Spleen (tissue), 11 donors: ENCODE data around the gene PPP1R14B. TPM values are rescaled to one million over a fixed set of nuclear protein-coding genes. Genes with fewer than 3 reads are reported as not detected.

ENCODE experiments used
- DNase-seq: peaks from one replicate; pipeline ENCODE4 v3.0.0-alpha.2; 2020
- H3K27ac ChIP-seq, 8 donors: fragments of 200-600 bp; sonication (generic) in 7 of 8; 1 replicate in 4 of 8; 2 replicates in 4 of 8; pipeline versions ENCODE4 v1.5.0 to v1.8.0; 2016 to 2021; ENCODE audit warnings: inconsistent platforms in 4 of 8, mild to moderate bottlenecking in 4 of 8, moderate library complexity in 1 of 8
- H3K27me3 ChIP-seq, 7 donors: fragments of 200-600 bp; sonication (generic) in 6 of 7; replicated peaks in 1 of 7; 1 replicate in 4 of 7; 2 replicates in 3 of 7; pipeline versions ENCODE4 v1.5.0 to v1.8.0; 2016 to 2021; ENCODE audit warnings: inconsistent platforms in 3 of 7, mild to moderate bottlenecking in 1 of 7
- H3K36me3 ChIP-seq, 6 donors: fragments of 200-600 bp; sonication (generic) in 5 of 6; 1 replicate in 4 of 6; 2 replicates in 2 of 6; pipeline versions ENCODE4 v1.5.0 to v1.8.0; 2016 to 2021; ENCODE audit warnings: inconsistent platforms in 2 of 6
- H3K4me1 ChIP-seq, 6 donors: fragments of 200-600 bp; sonication (generic) in 5 of 6; 1 replicate in 3 of 6; 2 replicates in 3 of 6; pipeline versions ENCODE4 v1.5.0 to v1.8.0; 2016 to 2021; ENCODE audit warnings: inconsistent platforms in 3 of 6
- H3K4me3 ChIP-seq, 8 donors: fragments of 200-600 bp; sonication (generic) in 7 of 8; 1 replicate in 4 of 8; 2 replicates in 4 of 8; pipeline versions ENCODE4 v1.5.0 to v1.8.0; 2016 to 2021; ENCODE audit warnings: inconsistent platforms in 4 of 8, mild to moderate bottlenecking in 4 of 8, moderate library complexity in 2 of 8
- H3K9me3 ChIP-seq, 8 donors: fragments of 200-600 bp; sonication (generic) in 7 of 8; 1 replicate in 4 of 8; 2 replicates in 4 of 8; pipeline versions ENCODE4 v1.5.0 to v1.8.0; 2016 to 2021; ENCODE audit warnings: inconsistent platforms in 4 of 8
- POLR2A ChIP-seq, 3 donors: fragments of 450-650 bp; IDR thresholded peaks; one replicate each; pipeline ENCODE4 v1.5.1; 2017; ENCODE audit warnings: antibody characterized with exemption in 3 of 3, mild to moderate bottlenecking in 1 of 3
- POLR2AphosphoS5 ChIP-seq, 3 donors: sonication (generic); formaldehyde crosslinking; IDR thresholded peaks; one replicate each; pipeline ENCODE4 v1.5.1; 2017; ENCODE audit warnings: antibody characterized with exemption in 3 of 3
- WGBS, 5 donors: extraction: QIAGEN DNeasy Blood & Tissue Kit in 3 of 5; methylation state at CpG; one replicate each; pipeline versions ENCODE4 v1.1.5 to v1.1.7; 2013 to 2018; 5-methylcytosine and 5-hydroxymethylcytosine counted together
- intact Hi-C: fragments of 100-400 bp; cut with DNase I; formaldehyde crosslinking; loops from one replicate; pipeline ENCODE4 v1.15.0; 2023; ENCODE audit warnings: low total_unique reads
- polyA plus RNA-seq, 3 donors: library from polyadenylated mRNA; stranded (reverse); fragments of 200-250 nt; gene quantifications; one replicate each; pipeline ENCODE4 v1.2.1, GENCODE V29; 2013
- total RNA-seq, 7 donors: library from RNA; depleted of rRNA in 3 of 7; stranded (reverse); fragments of >200 nt in 3 of 7; fragmentation: NEBNext Ultra II Directional in 4 of 7; extraction: Animal tissue kit (Norgen Biotek cat#: 25700) in 4 of 7; gene quantifications; one replicate each; pipeline versions ENCODE4 v1.1.0 to v1.2.1, GENCODE V29; 2016 to 2021
- TF ChIP-seq, protein P1 (sequence below), 11 experiments: fragments of 200-600 bp in 7 of 11; fragments of 450-650 bp in 4 of 11; sonication (generic) in 4 of 11; IDR thresholded peaks in 8 of 11; conservative IDR thresholded peaks in 3 of 11; 1 replicate in 7 of 11; 2 replicates in 4 of 11; pipeline versions ENCODE4 v1.4.0 to v1.8.0; 2016 to 2021; ENCODE audit warnings: antibody characterized with exemption in 11 of 11, inconsistent platforms in 4 of 11, mild to moderate bottlenecking in 1 of 11
- donor health status: healthy with polysubstance abuse.
- donor health status: DM: no; HTN: no; CAD: no; lungs with moderate emphysema.
- donor health status: DM: no; HTN: no; CAD: no.
- donor health status: Bipolar disorder and iron deficiency.
- donor health status: healthy.
- donor health status: DM: no; HTN: no; CAD: no.
- donor health status: DM: yes; HTN: yes; CAD: no.

The PPP1R14B gene
- total and polyA plus RNA-seq, 10 donors: 47.6 to 190 (median 83.6) TPM

DNA sequence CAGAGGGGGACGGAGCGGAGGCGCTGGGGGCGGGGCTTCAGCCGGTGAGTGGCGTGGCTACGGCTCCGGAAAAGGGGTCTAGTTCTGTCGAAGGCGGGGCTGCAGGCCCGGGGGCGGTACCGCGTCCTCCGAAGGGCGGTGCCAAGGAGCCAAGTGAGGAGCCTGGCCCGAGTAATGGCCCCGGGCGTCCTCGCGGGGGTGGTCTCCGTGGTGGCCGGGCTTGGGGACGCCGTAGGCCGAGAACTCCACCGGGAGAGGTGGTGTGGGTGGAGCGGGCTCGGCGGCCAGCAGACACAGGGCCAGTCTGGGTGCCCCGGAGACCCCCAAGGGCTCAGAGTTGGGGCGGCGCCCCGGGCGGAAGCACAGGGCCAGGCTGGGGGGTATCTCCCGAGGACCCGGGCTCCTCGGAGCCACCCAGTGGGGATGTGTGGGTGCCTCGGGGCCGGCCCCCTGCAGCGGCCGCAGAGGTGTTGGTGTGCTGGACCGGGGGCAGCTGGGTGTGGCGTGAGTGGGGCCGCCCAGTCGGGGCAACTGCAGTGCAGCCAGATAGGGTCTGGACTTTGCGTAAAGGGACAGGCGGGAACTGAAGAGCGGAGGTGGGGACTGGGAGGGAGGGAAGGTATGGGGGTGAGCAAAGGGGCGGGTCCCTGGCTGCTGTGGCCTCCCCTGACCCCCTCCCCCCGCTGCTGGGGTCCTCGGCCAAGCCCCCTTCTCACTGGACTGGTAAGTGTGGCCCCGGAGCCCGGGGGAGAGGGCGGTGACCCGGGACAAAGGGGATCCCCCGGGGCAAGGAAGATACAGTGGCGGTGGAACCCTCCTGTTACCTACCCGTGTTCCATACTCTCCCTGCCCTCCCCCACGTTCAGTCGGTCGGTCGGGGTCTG, 5.0 kb downstream of the PPP1R14B start:
- peaks cover 0 to 48% (median 28%) of the 10 kb centered on the region in 6 donors for H3K36me3 ChIP-seq
- H3K4me1 ChIP-seq: peaks cover 23 to 88% (median 65%) of the 10 kb centered on the region in 6 donors
- peak overlapping the region; percentile 71 to 99 (median 86) for H3K4me3 ChIP-seq
- DNase-seq: no peak
- H3K9me3 ChIP-seq: no peaks in the 10 kb centered on the region
- peak overlapping the region; percentile 86 to 100 (median 98) for H3K27ac ChIP-seq
- TF ChIP-seq, protein P1, sequence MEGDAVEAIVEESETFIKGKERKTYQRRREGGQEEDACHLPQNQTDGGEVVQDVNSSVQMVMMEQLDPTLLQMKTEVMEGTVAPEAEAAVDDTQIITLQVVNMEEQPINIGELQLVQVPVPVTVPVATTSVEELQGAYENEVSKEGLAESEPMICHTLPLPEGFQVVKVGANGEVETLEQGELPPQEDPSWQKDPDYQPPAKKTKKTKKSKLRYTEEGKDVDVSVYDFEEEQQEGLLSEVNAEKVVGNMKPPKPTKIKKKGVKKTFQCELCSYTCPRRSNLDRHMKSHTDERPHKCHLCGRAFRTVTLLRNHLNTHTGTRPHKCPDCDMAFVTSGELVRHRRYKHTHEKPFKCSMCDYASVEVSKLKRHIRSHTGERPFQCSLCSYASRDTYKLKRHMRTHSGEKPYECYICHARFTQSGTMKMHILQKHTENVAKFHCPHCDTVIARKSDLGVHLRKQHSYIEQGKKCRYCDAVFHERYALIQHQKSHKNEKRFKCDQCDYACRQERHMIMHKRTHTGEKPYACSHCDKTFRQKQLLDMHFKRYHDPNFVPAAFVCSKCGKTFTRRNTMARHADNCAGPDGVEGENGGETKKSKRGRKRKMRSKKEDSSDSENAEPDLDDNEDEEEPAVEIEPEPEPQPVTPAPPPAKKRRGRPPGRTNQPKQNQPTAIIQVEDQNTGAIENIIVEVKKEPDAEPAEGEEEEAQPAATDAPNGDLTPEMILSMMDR (IDR thresholded peaks at IDR 0.05 in 8 of 11, conservative IDR thresholded peaks at IDR 0.05 in 3 of 11): peak in 2 of 11 experiments; percentile 11 to 36
- TF ChIP-seq POLR2AphosphoS5 (IDR thresholded peaks at IDR 0.05) (peak; percentile 56 to 74 (median 71)), POLR2A (IDR thresholded peaks at IDR 0.05) (no peak)
- 0 to 1% (median 1%) methylated on average over 28 to 63 of the region's 63 CpGs for WGBS, 5 donors
- no peaks in the 10 kb centered on the region for H3K27me3 ChIP-seq
- intact Hi-C loops: no loop called here

DNA sequence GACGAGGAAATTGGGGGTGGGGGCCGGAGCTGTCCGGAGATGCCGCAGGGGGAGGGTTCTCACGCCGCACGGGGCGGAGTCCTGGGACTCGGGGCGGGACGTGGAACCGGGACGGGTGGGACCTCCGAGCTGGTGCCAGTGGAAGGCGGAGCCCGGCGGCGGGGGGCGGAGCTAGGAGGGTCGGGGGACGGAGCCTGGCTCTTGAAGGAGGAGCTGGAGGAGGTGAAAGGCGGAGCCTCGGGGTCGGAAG, 5.6 kb downstream of the PPP1R14B start:
- intact Hi-C loops: no loop called here
- peaks cover 0 to 51% (median 28%) of the 10 kb centered on the region in 6 donors for H3K36me3 ChIP-seq
- TF ChIP-seq, protein P1 (IDR thresholded peaks at IDR 0.05 in 8 of 11, conservative IDR thresholded peaks at IDR 0.05 in 3 of 11): peak in 2 of 11 experiments; percentile 9 to 39
- no peak for TF ChIP-seq POLR2A (IDR thresholded peaks at IDR 0.05)
- peak overlapping the region; percentile 71 to 99 (median 86) for H3K4me3 ChIP-seq
- peak overlapping the region; percentile 86 to 100 (median 98) for H3K27ac ChIP-seq
- 0 to 2% (median 1%) methylated on average over 23 to 24 of the region's 24 CpGs for WGBS, 5 donors
- H3K9me3 ChIP-seq: no peaks in the 10 kb centered on the region
- peak; percentile 100 for DNase-seq
- no peaks in the 10 kb centered on the region for H3K27me3 ChIP-seq
- peaks cover 23 to 90% (median 66%) of the 10 kb centered on the region in 6 donors for H3K4me1 ChIP-seq

DNA sequence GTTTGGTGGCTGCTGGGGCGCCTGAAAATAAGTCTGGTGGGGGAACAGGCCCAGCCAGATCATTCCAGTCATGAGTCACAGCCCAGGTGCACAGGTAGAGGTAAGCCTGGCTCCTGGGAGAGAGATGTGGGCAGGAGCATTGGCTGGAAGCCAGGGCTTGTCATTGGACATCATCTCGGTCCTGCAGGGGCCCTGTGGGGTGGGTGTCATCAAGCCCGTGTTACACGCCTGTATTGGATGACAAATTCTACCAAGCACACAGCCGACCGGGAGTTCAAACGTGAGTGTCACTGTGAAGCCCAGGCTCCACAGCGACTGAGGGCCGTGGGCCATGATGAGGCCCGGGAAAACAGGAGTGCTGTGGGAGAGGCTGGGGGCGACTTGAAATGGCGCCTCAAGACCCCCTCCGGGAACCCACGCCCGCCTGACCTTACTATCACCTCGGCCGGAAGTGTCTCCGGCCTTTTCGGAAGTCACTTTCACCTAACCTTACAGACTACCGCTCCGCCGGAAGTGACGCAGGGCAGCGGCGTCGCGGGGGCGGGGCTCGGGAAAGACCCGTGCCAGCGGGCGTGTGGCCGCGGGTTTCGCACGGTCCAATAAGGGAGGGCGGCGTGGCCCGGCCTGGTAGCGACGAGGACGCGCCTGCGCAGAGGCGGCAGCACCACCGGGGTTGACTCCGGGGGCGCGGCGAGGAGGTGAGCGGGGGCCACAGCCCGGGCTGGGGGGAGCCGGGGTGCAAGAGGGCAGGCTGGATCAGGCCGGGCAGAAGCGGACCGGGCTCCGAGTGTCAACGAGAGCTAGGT, 6.1 kb downstream of the PPP1R14B start, which contains the start of gene FKBP2:
TSS of gene FKBP2 (plus strand) at position 661 of the 806 bp plus-strand sequence. CDS start 1,293 bp downstream, outside the sequence.
- TF ChIP-seq POLR2AphosphoS5 (IDR thresholded peaks at IDR 0.05): peak; percentile 97 to 99 (median 99)
- TF ChIP-seq, protein P1 (IDR thresholded peaks at IDR 0.05 in 8 of 11, conservative IDR thresholded peaks at IDR 0.05 in 3 of 11): no peak
- peak in 2 of 3 donors; percentile 26 to 39 for TF ChIP-seq POLR2A (IDR thresholded peaks at IDR 0.05)
- peaks cover 0 to 56% (median 28%) of the 10 kb centered on the region in 6 donors for H3K36me3 ChIP-seq
- H3K4me1 ChIP-seq: peaks cover 23 to 90% (median 67%) of the 10 kb centered on the region in 6 donors
- H3K27ac ChIP-seq: peak within 1 kb of the TSS; percentile 86 to 100 (median 98)
- intact Hi-C loops: no loop called here
- H3K9me3 ChIP-seq: no peaks in the 10 kb centered on the region
- peak within 1 kb of the TSS; percentile 71 to 99 (median 86) for H3K4me3 ChIP-seq
- 1 to 2% (median 2%) methylated on average over 32 to 58 of the region's 58 CpGs for whole genome bisulfite sequencing, 5 donors
- H3K27me3 ChIP-seq: no peaks in the 10 kb centered on the region
- DNase-seq: peak; percentile 100
